ENCODE measurements around the gene MYBPC2.

Gene MYBPC2

GRCh38 chr19:50476224-50476906, 43.7 kb downstream of the MYBPC2 start, which contains the start of the genes EMC10 and GARIN5A:
EMC10 (plus strand) TSS chr19:50476507; CDS start chr19:50476545, 38 bp downstream.
GARIN5A (minus strand) TSS chr19:50476848; CDS start chr19:50476388, 460 bp downstream.
- no peaks in the 10 kb centered on the region for H3K27me3 ChIP-seq (ENCODE audit: control insufficient read depth, insufficient read depth, low read length)
- H3K36me3 ChIP-seq (ENCODE audit: control insufficient read depth, insufficient read depth, low read length), result peaks cover 30% of the 10 kb centered on the region
- peak within 1 kb of the TSS; percentile 96 for H3K27ac ChIP-seq (ENCODE audit: low read depth, low read length)
- H3K9me3 ChIP-seq (ENCODE audit: control insufficient read depth, insufficient read depth, low read length), result 0 out of 2 replicates have a peak, but pooled peaks cover 5% of the 10 kb centered on the region
- H3K4me3 ChIP-seq (ENCODE audit: low read depth, low read length), result peak within 1 kb of the TSS; percentile 90
- no peaks in the 10 kb centered on the region for H3K4me1 ChIP-seq (ENCODE audit: control insufficient read depth, insufficient read depth, low read length)
- H3K9ac ChIP-seq (ENCODE audit: low read depth, low read length), result peak within 1 kb of the TSS; percentile 88

GRCh38 chr19:50476907-50477238, 44.2 kb downstream of the MYBPC2 start:
- Histone ChIP-seq H3K9ac (ENCODE audit: low read depth, low read length) (no peak overlapping the region), H3K36me3 (ENCODE audit: control insufficient read depth, insufficient read depth, low read length) (peaks cover 35% of the 10 kb centered on the region), H3K4me1 (ENCODE audit: control insufficient read depth, insufficient read depth, low read length) (no peaks in the 10 kb centered on the region), H3K27me3 (ENCODE audit: control insufficient read depth, insufficient read depth, low read length) (no peaks in the 10 kb centered on the region), H3K4me3 (ENCODE audit: low read depth, low read length) (peak overlapping the region; percentile 90), H3K27ac (ENCODE audit: low read depth, low read length) (peak overlapping the region; percentile 96), H3K9me3 (ENCODE audit: control insufficient read depth, insufficient read depth, low read length) (0 out of 2 replicates have a peak, but pooled peaks cover 5% of the 10 kb centered on the region)

GRCh38 chr19:50477751-50478515, 45.2 kb downstream of the MYBPC2 start:
- H3K36me3 ChIP-seq (ENCODE audit: control insufficient read depth, insufficient read depth, low read length), result peaks cover 37% of the 10 kb centered on the region
- H3K4me3 ChIP-seq (ENCODE audit: low read depth, low read length), result peak overlapping the region; percentile 90; the same call in 1 of the 2 replicates
- H3K9ac ChIP-seq (ENCODE audit: low read depth, low read length), result no peak overlapping the region
- no peaks in the 10 kb centered on the region for H3K4me1 ChIP-seq (ENCODE audit: control insufficient read depth, insufficient read depth, low read length)
- 0 out of 2 replicates have a peak, but pooled peaks cover 5% of the 10 kb centered on the region for H3K9me3 ChIP-seq (ENCODE audit: control insufficient read depth, insufficient read depth, low read length)
- H3K27ac ChIP-seq (ENCODE audit: low read depth, low read length), result no peak overlapping the region
- no peaks in the 10 kb centered on the region for H3K27me3 ChIP-seq (ENCODE audit: control insufficient read depth, insufficient read depth, low read length)

- Histone ChIP-seq H3K36me3 (ENCODE audit: control insufficient read depth, insufficient read depth, low read length) (peaks cover 42% of the 10 kb centered on the region), H3K9ac (ENCODE audit: low read depth, low read length) (no peak overlapping the region), H3K4me3 (ENCODE audit: low read depth, low read length) (no peak overlapping the region), H3K27ac (ENCODE audit: low read depth, low read length) (no peak overlapping the region), H3K27me3 (ENCODE audit: control insufficient read depth, insufficient read depth, low read length) (no peaks in the 10 kb centered on the region), H3K4me1 (ENCODE audit: control insufficient read depth, insufficient read depth, low read length) (no peaks in the 10 kb centered on the region), H3K9me3 (ENCODE audit: control insufficient read depth, insufficient read depth, low read length) (0 out of 2 replicates have a peak, but pooled peaks cover 5% of the 10 kb centered on the region)
Observed at GRCh38 chr19:50478901-50479715, 46.4 kb downstream of the MYBPC2 start.

GRCh38 chr19:50479761-50480251, 47.1 kb downstream of the MYBPC2 start:
- no peaks in the 10 kb centered on the region for H3K4me1 ChIP-seq (ENCODE audit: control insufficient read depth, insufficient read depth, low read length)
- peaks cover 42% of the 10 kb centered on the region for H3K36me3 ChIP-seq (ENCODE audit: control insufficient read depth, insufficient read depth, low read length)
- no peaks in the 10 kb centered on the region for H3K27me3 ChIP-seq (ENCODE audit: control insufficient read depth, insufficient read depth, low read length)

GRCh38 chr19:50480281-50481111, 47.8 kb downstream of the MYBPC2 start:
- no peaks in the 10 kb centered on the region for H3K27me3 ChIP-seq (ENCODE audit: control insufficient read depth, insufficient read depth, low read length)
- H3K36me3 ChIP-seq (ENCODE audit: control insufficient read depth, insufficient read depth, low read length), result peaks cover 42% of the 10 kb centered on the region
- no peaks in the 10 kb centered on the region for H3K4me1 ChIP-seq (ENCODE audit: control insufficient read depth, insufficient read depth, low read length)
- peaks cover 6% of the 10 kb centered on the region; the same call in 1 of the 2 replicates for H3K9me3 ChIP-seq (ENCODE audit: control insufficient read depth, insufficient read depth, low read length)
- H3K27ac ChIP-seq (ENCODE audit: low read depth, low read length), result no peak overlapping the region
- H3K9ac ChIP-seq (ENCODE audit: low read depth, low read length), result no peak overlapping the region
- no peak overlapping the region for H3K4me3 ChIP-seq (ENCODE audit: low read depth, low read length)

More at GRCh38 chr19:50479761-50480251, 47.1 kb downstream of the MYBPC2 start:
- Histone ChIP-seq H3K4me3 (ENCODE audit: low read depth, low read length) (no peak overlapping the region), H3K9me3 (ENCODE audit: control insufficient read depth, insufficient read depth, low read length) (0 out of 2 replicates have a peak, but pooled peaks cover 5% of the 10 kb centered on the region), H3K27ac (ENCODE audit: low read depth, low read length) (no peak overlapping the region), H3K9ac (ENCODE audit: low read depth, low read length) (no peak overlapping the region)

- Histone ChIP-seq H3K9ac (ENCODE audit: low read depth, low read length) (no peak overlapping the region), H3K36me3 (ENCODE audit: control insufficient read depth, insufficient read depth, low read length) (peaks cover 42% of the 10 kb centered on the region), H3K4me3 (ENCODE audit: low read depth, low read length) (no peak overlapping the region), H3K4me1 (ENCODE audit: control insufficient read depth, insufficient read depth, low read length) (no peaks in the 10 kb centered on the region), H3K9me3 (ENCODE audit: control insufficient read depth, insufficient read depth, low read length) (peaks cover 17% of the 10 kb centered on the region), H3K27me3 (ENCODE audit: control insufficient read depth, insufficient read depth, low read length) (no peaks in the 10 kb centered on the region), H3K27ac (ENCODE audit: low read depth, low read length) (no peak overlapping the region)
Observed at GRCh38 chr19:50481351-50482149, 48.9 kb downstream of the MYBPC2 start.

- H3K9me3 ChIP-seq (ENCODE audit: control insufficient read depth, insufficient read depth, low read length), result peaks cover 19% of the 10 kb centered on the region
- peaks cover 42% of the 10 kb centered on the region for H3K36me3 ChIP-seq (ENCODE audit: control insufficient read depth, insufficient read depth, low read length)
- H3K27me3 ChIP-seq (ENCODE audit: control insufficient read depth, insufficient read depth, low read length), result peaks cover 3% of the 10 kb centered on the region; the same call in 1 of the 2 replicates
- no peak overlapping the region for H3K9ac ChIP-seq (ENCODE audit: low read depth, low read length)
- H3K4me1 ChIP-seq (ENCODE audit: control insufficient read depth, insufficient read depth, low read length), result no peaks in the 10 kb centered on the region
- no peak overlapping the region for H3K27ac ChIP-seq (ENCODE audit: low read depth, low read length)
- H3K4me3 ChIP-seq (ENCODE audit: low read depth, low read length), result no peak overlapping the region
Observed at GRCh38 chr19:50482271-50482855, 49.7 kb downstream of the MYBPC2 start.

- H3K36me3 ChIP-seq (ENCODE audit: control insufficient read depth, insufficient read depth, low read length), result peaks cover 39% of the 10 kb centered on the region
- H3K27ac ChIP-seq (ENCODE audit: low read depth, low read length), result no peak overlapping the region
- peaks cover 19% of the 10 kb centered on the region for H3K9me3 ChIP-seq (ENCODE audit: control insufficient read depth, insufficient read depth, low read length)
- H3K27me3 ChIP-seq (ENCODE audit: control insufficient read depth, insufficient read depth, low read length), result peaks cover 9% of the 10 kb centered on the region; the same call in 1 of the 2 replicates
- H3K4me3 ChIP-seq (ENCODE audit: low read depth, low read length), result no peak overlapping the region
- H3K9ac ChIP-seq (ENCODE audit: low read depth, low read length), result no peak overlapping the region
- H3K4me1 ChIP-seq (ENCODE audit: control insufficient read depth, insufficient read depth, low read length), result no peaks in the 10 kb centered on the region
Observed at GRCh38 chr19:50482916-50483315, 50.2 kb downstream of the MYBPC2 start.
